Liver (tissue), 3 donors: ENCODE results near the gene PARVG.

Experiments
- EGR1 ChIP-seq, 2 donors: IDR thresholded peaks; 2 replicates each; pipeline ENCODE4 v1.6.1; 2016 to 2018; ENCODE audit warnings: antibody characterized with exemption in 2 of 2, low read depth in 2 of 2
- GABPA ChIP-seq, 2 donors: IDR thresholded peaks in 1 of 2; conservative IDR thresholded peaks in 1 of 2; 2 replicates each; pipeline ENCODE4 v1.6.1; 2016; ENCODE audit warnings: antibody characterized with exemption in 2 of 2, mild to moderate bottlenecking in 1 of 2, moderate library complexity in 1 of 2
- JUND ChIP-seq, 2 donors: IDR thresholded peaks; 2 replicates each; pipeline ENCODE4 v1.6.1; 2016; ENCODE audit warnings: antibody characterized with exemption in 2 of 2
- RAD21 ChIP-seq, 2 donors: IDR thresholded peaks; 2 replicates each; pipeline ENCODE4 v1.6.1; 2016; ENCODE audit warnings: antibody characterized with exemption in 2 of 2, mild to moderate bottlenecking in 2 of 2
- RXRA ChIP-seq, 2 donors: IDR thresholded peaks; 2 replicates each; pipeline ENCODE4 v1.6.1; 2017 to 2018; ENCODE audit warnings: antibody characterized with exemption in 2 of 2, mild to moderate bottlenecking in 1 of 2
- YY1 ChIP-seq: IDR thresholded peaks from 2 replicates; pipeline ENCODE4 v1.6.1; 2016; ENCODE audit warnings: antibody characterized with exemption, mild to moderate bottlenecking
- TF ChIP-seq, protein P1 (sequence below): fragments of 150-350 bp; IDR thresholded peaks from 2 replicates; pipeline ENCODE4 v1.5.1; 2017; ENCODE audit warnings: improper control_type of control experiment, low read depth, low read length; ENCODE audit not compliant: missing input control
- TF ChIP-seq, protein P2 (sequence below): IDR thresholded peaks from 2 replicates; pipeline ENCODE4 v1.6.1; 2016; ENCODE audit warnings: antibody characterized with exemption
- TF ChIP-seq, protein P3 (sequence below): IDR thresholded peaks from 2 replicates; pipeline ENCODE4 v1.6.1; 2016; ENCODE audit warnings: antibody characterized with exemption
- TF ChIP-seq, protein P4 (sequence below): IDR thresholded peaks from 2 replicates; pipeline ENCODE4 v1.6.1; 2016; ENCODE audit warnings: antibody characterized with exemption, mild to moderate bottlenecking
- TF ChIP-seq, protein P5 (sequence below): IDR thresholded peaks from 2 replicates; pipeline ENCODE4 v1.6.1; 2016; ENCODE audit warnings: antibody characterized with exemption
- donor health status: healthy.
- donor health status: healthy.

DNA sequence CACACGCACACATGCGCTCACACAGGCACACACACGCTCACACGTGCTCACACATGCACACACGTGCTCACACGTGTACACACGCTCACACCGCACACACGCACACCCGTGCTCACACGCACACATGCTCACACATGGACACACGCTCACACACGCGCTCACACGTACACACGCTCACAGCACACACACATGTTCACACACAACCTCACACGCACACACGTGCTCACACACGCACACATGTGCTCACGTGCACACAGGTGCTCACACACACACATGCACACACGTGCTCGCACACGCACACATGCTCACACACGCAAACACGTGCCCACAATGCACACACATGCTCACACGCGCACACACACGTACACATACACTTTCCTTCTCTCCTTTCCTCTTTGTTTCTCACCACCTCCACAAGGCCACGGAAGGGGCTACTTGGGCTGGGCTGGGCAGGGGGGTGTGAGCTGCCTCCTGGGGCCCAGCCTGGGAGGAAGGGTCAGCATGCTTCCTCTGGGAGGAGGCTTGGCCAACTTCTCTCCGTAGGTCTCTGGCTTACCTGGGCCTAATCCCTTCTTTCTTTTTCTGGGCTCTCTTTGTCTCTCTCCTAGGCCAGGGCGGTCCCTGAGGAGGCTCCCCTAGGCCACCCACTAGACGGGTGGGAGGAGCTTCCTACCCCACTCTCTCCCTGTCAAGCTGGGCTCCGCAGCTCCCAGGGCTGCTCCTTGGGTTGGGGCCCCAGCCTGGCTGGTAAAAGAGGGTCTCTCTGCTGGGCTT lies 34.5 kb upstream of the PARVG start:
- TF ChIP-seq, protein P1, sequence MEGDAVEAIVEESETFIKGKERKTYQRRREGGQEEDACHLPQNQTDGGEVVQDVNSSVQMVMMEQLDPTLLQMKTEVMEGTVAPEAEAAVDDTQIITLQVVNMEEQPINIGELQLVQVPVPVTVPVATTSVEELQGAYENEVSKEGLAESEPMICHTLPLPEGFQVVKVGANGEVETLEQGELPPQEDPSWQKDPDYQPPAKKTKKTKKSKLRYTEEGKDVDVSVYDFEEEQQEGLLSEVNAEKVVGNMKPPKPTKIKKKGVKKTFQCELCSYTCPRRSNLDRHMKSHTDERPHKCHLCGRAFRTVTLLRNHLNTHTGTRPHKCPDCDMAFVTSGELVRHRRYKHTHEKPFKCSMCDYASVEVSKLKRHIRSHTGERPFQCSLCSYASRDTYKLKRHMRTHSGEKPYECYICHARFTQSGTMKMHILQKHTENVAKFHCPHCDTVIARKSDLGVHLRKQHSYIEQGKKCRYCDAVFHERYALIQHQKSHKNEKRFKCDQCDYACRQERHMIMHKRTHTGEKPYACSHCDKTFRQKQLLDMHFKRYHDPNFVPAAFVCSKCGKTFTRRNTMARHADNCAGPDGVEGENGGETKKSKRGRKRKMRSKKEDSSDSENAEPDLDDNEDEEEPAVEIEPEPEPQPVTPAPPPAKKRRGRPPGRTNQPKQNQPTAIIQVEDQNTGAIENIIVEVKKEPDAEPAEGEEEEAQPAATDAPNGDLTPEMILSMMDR: no peak
- TF ChIP-seq YY1: no peak
- TF ChIP-seq EGR1 (IDR thresholded peaks at IDR 0.05; ENCODE audit: low read depth in 2 of 2): no peak
- TF ChIP-seq, protein P2, sequence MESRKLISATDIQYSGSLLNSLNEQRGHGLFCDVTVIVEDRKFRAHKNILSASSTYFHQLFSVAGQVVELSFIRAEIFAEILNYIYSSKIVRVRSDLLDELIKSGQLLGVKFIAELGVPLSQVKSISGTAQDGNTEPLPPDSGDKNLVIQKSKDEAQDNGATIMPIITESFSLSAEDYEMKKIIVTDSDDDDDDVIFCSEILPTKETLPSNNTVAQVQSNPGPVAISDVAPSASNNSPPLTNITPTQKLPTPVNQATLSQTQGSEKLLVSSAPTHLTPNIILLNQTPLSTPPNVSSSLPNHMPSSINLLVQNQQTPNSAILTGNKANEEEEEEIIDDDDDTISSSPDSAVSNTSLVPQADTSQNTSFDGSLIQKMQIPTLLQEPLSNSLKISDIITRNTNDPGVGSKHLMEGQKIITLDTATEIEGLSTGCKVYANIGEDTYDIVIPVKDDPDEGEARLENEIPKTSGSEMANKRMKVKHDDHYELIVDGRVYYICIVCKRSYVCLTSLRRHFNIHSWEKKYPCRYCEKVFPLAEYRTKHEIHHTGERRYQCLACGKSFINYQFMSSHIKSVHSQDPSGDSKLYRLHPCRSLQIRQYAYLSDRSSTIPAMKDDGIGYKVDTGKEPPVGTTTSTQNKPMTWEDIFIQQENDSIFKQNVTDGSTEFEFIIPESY: no peak
- TF ChIP-seq, protein P3, sequence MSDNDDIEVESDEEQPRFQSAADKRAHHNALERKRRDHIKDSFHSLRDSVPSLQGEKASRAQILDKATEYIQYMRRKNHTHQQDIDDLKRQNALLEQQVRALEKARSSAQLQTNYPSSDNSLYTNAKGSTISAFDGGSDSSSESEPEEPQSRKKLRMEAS: no peak
- TF ChIP-seq, protein P4, sequence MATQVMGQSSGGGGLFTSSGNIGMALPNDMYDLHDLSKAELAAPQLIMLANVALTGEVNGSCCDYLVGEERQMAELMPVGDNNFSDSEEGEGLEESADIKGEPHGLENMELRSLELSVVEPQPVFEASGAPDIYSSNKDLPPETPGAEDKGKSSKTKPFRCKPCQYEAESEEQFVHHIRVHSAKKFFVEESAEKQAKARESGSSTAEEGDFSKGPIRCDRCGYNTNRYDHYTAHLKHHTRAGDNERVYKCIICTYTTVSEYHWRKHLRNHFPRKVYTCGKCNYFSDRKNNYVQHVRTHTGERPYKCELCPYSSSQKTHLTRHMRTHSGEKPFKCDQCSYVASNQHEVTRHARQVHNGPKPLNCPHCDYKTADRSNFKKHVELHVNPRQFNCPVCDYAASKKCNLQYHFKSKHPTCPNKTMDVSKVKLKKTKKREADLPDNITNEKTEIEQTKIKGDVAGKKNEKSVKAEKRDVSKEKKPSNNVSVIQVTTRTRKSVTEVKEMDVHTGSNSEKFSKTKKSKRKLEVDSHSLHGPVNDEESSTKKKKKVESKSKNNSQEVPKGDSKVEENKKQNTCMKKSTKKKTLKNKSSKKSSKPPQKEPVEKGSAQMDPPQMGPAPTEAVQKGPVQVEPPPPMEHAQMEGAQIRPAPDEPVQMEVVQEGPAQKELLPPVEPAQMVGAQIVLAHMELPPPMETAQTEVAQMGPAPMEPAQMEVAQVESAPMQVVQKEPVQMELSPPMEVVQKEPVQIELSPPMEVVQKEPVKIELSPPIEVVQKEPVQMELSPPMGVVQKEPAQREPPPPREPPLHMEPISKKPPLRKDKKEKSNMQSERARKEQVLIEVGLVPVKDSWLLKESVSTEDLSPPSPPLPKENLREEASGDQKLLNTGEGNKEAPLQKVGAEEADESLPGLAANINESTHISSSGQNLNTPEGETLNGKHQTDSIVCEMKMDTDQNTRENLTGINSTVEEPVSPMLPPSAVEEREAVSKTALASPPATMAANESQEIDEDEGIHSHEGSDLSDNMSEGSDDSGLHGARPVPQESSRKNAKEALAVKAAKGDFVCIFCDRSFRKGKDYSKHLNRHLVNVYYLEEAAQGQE: no peak
- TF ChIP-seq RXRA (IDR thresholded peaks at IDR 0.05): no peak
- TF ChIP-seq RAD21 (IDR thresholded peaks at IDR 0.05): no peak
- no peak for TF ChIP-seq GABPA (IDR thresholded peaks at IDR 0.05 in 1 of 2, conservative IDR thresholded peaks at IDR 0.05 in 1 of 2)
- TF ChIP-seq JUND (IDR thresholded peaks at IDR 0.05): no peak
- TF ChIP-seq, protein P5, sequence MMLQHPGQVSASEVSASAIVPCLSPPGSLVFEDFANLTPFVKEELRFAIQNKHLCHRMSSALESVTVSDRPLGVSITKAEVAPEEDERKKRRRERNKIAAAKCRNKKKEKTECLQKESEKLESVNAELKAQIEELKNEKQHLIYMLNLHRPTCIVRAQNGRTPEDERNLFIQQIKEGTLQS: no peak
